ENCODE results near the gene IRX4.

Gene IRX4

DNA sequence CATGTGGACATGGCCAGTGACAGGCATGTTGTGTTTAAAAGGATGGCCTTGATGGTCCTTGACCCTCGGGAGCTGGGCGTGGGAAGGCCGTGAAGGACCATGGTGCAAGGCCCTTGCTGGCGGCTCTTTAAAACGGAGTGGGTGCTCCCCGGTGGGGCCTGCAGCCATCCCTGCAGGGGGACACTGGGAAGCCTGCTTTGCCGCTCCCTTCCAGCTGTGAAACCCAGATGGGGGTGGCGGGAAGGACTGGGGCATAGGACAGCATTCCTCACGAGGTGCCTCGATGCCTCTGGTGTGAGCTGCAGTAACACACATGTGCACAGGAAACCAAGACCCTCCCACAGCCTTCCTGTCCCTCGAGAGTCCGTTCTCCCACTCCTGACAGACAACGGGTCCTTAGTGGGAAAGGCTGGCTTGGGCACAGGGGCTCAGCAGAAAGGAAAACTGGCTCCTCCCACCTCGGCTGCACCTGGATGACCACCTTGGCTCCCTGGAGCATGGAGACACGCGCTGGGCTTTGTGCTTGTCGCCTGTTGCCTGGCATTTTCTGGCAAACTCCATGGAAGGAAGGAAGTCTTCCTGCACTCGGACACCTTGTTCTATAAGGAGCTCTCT is 30.3 kb upstream of the IRX4 start:
- no peak for DNase-seq

DNA sequence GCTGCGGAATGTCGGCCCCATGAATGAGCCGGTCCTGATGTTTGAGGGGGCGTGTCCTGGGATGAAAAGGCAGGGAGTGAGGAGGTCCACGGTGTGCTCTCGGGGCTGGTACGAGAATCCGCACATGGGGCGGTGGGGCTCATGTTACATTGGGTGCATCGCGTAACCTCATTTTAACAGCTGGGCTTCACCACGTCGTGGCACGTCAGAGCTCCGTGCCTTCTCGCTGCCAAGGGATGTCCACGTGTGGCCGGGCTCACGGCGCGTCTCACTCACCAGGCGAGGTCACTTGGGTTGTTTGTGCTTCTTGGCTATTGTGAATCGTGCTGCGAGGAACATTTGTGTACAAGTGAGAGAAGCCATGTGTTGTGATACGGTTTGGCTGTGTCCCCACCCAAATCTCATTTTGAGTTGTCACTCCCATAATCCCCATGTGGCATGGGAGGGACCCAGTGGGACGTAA is 29.1 kb upstream of the IRX4 start:
- DNase-seq: no peak

DNA sequence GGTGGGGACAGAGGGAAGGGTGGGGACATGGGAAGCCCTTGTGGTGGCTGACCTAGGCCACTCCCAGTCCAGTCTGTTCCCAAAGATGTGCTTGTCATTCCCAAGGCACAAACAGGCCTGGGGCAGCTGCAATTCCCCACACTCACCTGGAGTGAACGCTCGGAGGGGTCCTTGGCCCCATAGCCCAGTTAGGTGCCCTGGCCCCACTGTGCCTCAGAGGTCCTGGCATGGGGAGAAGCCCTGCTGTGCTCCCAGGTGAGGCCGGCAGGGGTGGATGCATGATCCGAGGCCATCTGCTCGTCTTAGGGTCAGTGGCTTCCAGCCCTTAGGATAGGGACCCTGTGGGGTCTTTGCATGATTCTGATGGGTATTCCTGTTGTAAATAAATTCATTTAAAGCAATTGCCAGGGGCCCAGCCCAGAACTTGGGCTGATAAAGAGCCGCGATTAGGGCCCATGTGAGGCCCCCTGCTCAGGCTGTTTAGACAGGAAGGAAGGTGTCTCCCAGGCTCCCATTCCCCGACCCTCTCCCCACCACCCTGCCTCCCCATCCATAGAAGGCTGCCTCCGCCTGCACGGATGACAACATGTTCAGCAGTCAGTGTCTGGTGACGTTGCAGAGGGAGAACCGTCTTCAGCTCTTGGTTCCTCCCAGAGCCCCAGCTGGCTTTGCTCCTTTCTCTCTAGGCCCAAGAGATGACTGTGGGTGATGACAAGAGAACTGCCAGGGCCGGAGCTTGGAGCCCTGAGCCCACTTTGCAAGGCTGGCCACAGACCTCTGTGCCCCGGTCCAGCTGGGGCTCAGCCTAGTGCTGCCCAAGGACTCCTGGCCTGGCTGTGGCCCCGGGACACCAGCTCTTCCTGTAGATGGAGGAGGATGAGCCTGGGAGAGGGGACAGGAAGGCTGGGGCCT is 28.4 kb upstream of the IRX4 start:
- DNase-seq: no peak

DNA sequence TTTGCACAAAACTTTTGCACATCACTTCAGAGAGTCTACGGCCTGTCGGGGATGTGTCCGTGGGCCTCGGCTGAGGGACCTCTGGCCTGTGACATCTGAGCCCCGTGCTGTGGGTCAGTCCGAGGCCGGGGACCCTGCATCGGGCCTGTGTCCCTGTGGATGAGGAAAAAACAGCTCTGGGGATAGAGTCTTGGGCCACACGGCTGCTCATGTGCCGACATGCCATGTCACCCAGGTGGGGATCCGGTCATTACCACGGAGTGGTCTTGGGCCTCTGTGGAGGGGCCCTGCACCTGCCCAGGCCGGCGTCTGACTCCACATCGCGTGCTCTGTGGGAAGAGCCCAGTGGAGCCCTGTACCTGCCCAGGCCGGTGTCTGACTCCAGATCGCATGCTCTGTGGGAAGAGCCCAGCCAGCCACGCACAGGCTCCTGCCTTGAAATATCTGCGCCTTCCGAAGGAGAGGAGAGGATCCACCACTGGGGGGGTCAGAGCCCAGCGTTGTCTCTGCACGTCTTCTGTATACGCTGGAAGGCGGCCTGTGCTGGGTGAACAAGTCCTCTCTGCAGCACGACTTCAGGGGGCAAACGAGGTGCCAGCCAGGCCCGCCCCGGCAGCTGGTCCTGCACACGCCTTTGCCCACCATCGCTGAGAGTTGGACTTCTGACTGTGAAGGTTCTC is 27.5 kb upstream of the IRX4 start:
- DNase-seq: no peak

DNA sequence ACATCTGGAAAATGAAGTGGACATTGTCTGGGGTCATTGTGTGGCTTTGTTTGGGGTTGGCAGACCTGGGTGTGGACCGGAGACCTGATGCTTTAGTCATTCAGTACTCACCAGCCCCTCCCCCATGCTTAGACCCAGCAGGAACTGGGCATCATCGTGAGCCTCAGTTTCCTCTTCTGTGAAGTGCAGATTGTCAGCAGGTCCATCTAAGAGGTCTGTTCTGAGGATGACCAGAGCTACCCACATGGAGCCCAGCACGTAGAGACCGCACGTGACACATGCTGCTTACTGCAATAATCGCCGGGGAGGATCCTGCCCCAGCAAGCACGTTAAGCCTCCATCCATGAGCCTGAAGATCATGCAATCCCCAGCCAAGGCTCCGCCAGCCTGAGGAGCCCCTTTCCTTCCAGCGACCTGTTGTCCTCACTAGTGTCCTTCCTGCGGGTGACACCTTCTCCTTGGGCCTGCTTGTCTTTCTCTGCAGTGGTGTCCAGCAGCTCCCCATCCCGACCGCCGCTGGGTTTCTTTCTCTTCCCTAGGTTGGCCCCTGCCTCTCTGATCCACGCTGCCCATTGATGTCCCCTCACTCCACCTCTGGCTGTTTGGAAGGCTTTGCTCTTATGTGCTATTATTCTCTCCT is 26.7 kb upstream of the IRX4 start:
- DNase-seq: no peak

DNA sequence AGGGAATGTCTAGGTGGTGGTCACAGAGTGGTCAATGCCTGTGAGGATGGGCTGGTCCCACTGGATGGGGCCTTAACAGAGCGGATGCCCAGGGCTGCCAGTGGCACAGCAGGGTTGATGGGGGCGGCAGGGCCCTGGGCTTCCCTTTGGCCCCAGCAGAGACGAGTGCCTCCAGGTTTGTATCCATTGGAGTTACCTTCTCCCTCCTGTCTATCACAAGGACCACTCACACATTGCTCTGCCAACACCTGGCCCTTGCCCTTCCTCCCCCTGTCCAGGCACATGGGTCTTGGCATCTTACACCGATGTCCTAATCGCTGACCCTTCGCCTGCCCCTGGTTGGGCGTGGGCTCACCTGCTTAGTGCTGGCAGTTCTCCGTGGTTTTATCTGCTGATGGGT is 26.2 kb upstream of the IRX4 start:
- no peak for DNase-seq

DNA sequence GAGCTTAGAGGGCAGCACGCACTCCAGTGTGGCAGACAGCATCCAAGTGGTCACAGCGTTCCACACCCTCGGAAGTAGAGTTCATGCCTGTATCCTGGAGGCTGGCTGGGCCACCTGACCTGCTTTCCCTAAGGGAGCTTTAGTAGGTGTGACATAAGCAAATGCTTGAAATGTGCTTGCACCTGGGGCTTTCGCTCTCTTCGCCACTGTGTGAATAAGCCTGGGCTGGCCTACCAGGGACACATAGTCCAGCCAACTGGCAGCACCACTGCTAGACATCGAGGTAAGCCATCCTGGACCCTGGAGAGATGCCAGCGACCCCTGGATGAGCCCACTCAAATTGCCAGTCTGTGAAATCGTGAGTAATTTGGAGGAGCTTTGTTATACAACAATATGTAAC is 24.9 kb upstream of the IRX4 start:
- DNase-seq: no peak

DNA sequence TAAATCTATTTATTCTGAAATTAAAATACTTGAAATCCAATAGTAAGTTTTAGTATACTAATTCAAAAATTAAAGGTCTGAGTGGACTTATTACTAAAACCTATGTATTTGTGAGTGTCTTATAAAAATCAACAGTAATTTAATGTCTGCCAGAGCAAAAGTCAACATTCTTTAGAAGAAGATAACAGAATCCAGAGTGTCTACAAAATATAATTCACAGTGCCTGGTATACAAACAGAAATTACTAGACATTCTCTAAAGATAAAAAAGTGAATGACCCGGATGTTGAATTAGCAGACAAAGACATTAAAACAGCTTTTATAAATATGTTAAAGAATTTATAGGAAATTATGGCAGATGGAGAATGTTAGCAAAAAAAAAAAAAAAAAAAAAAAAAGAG is 22.4 kb upstream of the IRX4 start:
- no peak for DNase-seq

DNA sequence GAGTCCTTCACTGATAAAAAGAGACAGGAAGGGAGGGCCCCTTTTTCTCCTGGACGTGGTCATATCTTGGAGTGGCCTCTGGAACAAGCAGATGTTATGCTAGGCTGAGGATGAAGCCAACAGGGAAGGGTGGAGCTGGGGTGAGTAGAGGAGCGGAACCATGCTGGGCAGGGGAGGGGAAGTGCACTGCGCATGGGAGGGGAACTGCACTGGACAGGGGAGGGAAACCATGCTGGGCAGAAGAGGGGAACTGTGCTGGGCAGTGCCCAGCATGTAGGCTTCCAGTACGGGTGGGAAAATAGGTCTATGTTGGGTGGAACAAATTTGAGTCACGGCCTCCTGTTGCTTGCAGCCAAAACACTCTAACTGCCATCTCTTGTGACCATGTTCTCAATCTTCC is 19.3 kb upstream of the IRX4 start:
- DNase-seq: no peak

DNA sequence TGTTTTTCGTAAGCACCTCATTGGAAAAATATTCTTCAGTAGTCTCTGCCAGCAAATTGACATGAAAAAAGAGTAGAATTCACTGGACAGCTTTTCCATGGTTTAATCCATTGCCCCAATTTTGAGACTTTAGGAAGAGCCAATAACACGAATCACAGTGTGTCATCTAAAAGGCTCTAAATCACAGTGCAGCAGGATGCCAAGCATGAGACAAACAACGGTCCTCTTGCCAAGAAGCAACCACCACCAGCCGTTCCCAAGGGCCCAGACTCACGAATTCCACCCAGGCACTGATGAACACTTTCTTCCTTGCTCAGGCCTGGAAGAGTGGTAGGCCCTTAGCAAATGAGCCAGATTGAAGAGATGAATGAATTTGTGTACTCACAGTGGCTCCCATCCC is 18.3 kb upstream of the IRX4 start:
- DNase-seq: no peak

DNA sequence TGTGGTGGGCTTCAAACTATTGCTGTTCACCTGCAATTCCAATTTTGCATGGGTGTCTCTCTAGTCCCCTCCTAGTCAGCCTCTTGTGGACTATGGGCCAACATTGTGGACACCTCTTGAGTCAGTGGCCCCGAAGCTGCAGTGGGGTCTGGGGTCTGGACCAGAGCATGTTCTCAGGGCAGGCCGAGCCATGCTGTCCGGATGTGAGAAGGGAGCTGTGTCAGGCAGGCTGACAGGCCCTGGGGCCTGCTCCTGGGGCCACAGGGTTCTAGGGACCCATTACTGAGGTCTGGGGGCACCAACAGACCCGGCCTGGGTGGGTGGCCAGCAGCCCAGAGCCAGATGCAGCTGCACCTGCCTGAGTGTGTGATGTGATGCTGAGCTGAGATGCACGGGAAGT is 16.5 kb upstream of the IRX4 start:
- no peak for DNase-seq

DNA sequence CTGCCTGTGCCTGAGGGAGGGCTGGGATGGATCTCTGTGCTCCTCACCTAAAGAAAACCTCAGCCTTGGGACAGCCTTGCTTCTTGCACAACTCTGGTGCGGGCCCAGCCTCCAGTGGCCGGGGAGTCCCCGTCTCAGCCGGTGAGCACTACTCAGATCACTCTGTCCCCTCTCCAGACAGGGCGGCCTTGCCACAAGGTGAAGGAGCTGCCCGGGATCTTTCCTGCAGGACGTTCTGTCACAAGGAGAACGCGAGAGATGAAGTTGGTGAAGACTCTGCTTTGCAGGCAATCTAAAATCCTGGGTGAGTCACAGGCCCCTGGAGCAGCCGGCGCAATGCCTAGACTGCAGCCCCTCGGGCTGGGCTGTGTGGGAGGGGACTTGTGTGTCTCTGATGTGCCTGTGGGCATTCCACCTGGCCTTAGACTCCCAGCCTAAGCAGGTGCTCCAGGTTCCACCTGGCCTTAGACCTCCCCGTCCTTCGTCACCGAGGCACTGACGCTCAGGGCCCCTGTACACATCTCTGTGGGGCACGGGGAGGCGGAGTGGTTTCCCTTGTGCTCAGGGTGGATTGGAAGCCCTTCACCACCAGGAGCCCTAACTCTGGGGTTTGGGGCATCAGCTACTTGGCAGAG is 15.2 kb upstream of the IRX4 start:
- DNase-seq: no peak

DNA sequence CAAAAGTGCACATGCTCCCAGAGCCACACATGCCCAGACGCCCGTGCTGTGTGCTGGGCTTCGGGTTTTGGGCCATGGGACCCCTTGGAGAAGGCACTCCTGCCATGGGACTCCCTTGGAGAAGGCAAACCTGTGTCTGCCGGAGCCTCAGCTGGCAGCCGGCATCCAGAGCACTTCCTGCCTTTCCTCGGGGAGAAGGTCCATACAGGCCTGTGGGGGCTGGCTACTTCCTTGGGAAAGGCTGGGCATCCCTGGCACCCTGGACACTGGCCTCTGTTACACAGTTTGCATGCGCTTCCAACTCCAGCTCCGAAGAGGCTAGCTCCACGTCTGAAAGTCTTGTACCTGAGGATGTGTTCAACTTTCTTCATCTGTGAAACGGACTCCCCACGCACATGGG is 14.7 kb upstream of the IRX4 start:
- DNase-seq: no peak

DNA sequence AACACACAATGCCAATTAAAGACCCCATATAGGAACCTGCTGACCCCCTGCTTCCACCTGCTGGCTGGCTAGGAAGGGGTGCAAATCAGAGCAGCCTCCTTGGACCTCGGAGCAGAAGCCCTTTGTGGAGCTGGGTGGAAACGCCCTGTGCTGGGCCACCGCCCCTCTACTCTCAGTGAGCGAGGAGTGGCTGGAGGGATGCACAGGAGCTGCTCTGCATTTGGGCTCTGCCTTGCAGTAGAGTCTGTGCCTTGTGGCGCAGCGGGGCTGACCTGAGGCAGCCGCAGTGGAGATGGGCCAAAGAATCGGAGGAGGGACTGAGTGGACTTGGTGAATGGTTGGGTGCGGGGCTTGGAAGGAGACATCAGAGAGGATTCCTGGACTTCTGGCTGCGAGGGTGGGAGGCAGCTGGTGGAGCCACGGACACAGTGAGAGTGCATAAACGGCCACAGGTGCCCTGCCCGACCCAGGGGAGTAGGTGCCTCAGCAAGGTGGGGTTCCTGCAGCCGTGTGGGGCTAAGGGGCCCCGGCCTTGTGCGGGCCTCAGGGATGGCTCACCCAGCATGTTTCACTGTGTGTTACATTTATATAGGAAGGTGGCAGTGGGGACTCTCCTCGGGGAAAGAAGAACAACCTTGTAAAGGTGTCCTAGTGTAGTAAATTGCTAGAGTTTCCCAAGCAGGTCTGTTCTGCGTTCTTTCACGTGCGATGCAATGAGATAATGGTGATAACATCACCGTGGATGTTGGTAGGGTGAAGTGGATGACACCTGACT is 14.1 kb upstream of the IRX4 start:
- no peak for DNase-seq

DNA sequence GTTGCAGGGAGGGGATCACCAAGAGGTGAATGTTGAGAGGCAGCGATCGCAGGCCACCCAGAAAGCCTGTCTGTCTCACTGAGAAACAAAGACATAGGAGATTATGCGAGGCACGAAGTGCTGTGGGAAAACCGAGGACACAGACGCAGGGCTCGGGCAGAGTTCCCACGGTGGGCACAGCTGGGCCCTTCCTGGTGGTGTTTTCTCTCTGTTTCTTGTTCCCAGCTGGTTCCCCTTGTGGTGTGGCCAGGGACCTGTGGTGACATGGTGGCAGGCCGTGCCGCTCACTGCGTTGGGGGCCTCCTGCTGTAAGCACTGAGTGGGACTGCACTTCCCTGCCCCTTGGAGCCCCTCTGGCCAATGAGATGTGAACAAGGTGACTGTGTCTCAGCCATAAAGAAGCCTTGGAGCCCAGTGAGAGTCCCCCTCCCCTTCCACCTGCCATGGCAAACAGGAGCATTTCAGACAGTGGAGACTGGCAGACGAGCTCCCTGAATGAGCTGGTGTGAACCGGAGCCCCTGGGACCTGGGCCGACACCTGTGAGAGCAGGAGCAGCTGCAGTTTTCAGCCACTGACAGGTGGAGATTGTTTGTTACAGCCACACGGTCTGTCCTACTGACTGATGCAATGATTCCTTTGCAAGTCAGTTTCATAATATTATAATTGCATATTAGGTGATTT is 13.2 kb upstream of the IRX4 start:
- no peak for DNase-seq

DNA sequence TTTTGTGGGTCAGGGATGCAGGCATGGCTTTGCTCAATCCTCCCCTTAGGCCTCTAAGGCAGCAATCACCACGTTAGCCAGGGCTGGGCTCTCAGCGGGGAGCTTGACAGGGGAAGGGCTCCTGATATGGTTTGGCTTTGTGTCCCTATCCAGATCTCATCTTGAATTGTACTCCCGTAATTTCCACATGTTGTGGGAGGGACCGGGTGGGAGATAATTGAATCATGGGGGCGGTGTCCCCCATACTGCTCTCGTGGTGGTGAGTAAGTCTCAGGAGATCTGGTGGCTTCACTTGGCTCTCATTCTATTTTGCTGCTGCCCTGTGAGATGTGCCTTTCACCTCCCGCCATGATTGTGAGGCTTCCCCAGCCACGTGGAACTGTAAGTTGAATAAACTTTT is 11.5 kb upstream of the IRX4 start:
- no peak for DNase-seq

DNA sequence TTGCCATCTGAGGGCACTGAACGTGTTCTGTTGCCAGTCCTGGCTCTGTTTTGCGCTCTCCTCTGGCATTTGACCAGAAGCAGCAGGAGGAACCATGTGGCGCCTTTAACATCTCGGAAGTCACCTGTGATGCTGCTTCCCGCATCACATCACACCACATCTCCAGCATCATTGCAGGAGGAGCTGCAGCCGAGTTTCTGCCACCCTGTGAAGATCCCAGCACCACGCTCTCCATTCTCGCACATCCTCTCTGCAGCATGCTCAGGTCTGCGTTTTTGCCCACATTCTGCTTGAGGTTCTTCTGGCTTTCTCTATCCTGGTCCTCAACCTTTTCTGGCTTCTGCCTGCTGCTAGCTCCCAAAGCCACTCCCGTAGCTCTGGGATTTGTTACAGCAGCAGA is 11.0 kb upstream of the IRX4 start:
- no peak for DNase-seq

DNA sequence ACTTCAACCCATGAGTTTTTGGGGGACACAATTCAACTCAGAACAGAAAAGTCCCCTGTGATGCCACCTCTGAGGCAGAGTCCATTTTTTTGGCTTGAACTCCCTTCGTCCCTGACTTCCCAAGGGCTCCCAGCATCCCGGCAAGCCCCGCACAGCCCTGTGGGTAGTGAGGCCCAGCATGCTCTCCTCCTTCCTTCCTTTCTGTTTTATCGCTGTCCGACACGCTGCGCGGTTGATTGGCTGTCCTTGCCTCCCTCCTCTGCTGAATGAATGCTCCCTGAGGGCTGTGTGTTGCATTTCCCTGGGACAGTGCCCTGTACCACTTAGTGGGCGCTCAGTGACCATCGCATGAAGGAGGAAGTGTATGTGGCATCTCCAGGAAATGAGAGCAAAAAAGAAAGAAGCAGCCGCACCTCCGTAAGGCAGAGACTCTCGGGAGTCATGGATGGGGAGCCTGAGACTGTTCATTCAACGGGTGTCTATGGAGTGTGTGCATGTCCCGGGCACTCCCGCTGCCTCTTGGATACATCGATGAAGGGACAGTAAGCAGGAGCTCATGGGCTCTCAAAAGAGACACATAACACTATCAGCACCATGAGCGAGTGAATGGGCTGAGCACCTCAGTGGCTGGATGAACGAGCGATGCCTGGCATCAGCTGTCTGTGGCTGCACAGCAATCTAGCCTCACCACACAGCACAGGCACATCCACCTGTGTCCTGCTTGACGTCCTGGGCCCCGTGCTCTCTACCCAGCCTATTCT is 10.1 kb upstream of the IRX4 start:
- no peak for DNase-seq

DNA sequence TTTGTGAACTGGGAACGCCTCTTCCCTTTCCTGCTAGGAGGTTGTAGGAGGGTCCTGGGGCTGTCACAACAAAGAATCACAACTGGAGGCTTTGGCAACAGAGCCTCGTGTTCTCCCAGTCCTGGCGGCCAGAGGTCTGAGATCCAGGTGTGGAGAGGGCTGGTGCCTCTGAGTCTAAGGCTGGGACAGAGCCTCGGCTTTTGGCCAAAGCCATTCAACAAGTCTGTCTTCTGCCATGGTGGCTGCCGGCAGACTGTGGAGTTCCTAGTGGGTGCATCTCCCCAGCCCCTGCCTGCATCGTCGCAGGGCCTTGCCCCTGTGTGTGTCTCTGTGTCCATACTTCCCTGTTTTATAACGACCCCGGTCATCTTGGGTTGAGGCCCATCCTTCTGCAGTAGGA is 9.5 kb upstream of the IRX4 start:
- DNase-seq: no peak

DNA sequence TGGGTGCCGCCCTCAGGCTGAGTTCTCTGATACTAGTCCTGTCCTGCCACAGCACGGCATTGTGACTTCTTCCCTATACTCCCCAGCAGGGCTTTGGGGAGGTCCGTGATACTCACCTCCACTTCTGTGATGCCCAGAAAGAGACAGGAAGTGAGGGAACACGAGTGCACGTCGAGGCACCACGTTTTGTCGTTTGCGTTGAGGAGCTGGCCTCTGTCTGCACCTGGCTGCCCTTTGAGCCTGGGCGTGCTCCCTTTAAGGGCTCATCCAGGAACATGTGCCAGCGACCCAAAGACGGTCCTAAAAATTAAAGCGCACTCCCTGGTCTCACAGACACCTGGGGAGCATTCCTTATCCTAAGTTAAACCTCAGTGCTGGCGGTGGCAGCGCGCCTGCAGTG is 8.7 kb upstream of the IRX4 start:
- DNase-seq: no peak

DNA sequence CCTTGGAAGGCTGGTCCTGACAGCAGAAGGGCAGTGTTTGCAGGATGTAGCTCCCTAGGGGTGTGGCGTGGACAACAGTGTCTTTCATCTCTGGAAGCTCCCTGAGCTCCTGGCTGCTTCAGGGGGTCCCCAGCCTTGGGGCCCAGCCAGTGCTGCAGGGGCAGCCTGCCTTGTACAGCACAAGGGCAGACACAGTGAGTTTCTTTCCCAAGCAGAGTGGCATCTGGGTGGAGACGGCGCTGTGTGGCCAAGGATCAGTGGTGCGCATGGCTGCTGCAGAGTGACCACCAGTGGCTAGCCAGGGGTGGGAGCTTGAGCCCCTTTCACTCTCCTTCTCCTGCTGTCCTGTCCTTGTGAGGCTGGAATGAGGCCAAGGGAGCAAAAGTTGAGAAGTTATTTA is 7.6 kb upstream of the IRX4 start:
- DNase-seq: no peak

Data from GDM1 (cell line).